SIG-M5 treated with dmso at 0.1 percent for 504 hours (cell line): ENCODE results near the gene HECTD2.
"Not testable (repeated sequence)": the region's sequence is repeated elsewhere in the genome, so short reads cannot be mapped to it uniquely, and the experiment has no call there.

Experiments used
- DNase-seq: peaks from one replicate; lab custom pipeline; 2025; ENCODE audit not compliant: unreplicated experiment; lab: John Stamatoyannopoulos, UW

Gene HECTD2

DNA sequence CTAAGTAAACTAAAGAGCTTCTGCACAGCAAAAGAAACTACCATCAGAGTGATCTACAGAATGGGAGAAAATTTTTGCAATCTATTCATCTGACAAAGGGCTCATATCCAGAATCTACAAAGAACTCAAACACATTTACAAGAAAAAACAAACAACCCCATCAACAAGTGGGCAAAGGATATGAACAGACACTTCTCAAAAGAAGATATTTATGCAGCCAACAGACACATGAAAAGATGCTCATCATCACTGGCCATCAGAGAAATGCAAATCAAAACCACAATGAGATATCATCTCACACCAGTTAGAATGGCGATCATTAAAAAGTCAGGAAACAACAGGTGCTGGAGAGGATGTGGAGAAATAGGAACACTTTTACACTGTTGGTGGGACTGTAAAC lies 124.6 kb downstream of the HECTD2 start:
- DNase-seq: not testable (repeated sequence)

DNA sequence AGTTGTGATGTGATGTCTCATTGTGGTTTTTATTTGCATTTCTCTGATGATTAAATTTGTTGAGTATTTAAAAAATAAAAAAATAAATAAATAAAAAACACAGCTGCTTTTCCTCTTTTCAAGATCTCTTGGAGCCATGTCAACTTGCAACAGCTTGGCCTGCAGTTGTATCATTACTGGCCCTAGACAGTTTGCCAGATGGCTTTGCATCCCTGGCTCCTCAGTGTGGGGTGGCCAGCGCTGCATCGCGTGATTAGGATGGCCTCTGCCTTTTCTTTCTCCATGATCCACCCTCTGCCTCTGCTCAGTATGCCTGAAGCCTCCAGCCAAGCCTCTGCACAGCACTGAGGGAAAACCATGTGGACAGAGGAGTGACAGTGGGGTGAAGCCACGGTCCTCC lies 126.0 kb downstream of the HECTD2 start:
- DNase-seq: no peak

DNA sequence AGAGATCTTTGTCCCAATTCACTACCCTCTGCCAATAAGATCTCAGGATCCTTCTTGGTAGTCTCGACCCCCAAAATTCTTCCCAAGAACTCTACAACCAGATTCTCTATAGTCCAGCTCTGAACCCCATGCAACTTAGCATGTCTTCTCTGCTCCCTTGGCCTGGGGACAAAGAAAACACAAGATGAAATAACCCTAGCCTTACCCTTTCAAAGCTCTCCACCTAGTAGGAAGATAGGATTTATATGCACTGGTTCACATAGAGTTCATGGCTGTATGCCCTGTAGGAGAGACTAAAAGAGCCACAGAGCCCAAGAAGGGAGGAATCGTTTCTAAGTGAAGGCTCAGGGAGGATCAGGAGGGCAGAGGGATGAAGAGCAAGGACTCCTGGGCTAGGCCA lies 126.6 kb downstream of the HECTD2 start:
- no peak for DNase-seq

DNA sequence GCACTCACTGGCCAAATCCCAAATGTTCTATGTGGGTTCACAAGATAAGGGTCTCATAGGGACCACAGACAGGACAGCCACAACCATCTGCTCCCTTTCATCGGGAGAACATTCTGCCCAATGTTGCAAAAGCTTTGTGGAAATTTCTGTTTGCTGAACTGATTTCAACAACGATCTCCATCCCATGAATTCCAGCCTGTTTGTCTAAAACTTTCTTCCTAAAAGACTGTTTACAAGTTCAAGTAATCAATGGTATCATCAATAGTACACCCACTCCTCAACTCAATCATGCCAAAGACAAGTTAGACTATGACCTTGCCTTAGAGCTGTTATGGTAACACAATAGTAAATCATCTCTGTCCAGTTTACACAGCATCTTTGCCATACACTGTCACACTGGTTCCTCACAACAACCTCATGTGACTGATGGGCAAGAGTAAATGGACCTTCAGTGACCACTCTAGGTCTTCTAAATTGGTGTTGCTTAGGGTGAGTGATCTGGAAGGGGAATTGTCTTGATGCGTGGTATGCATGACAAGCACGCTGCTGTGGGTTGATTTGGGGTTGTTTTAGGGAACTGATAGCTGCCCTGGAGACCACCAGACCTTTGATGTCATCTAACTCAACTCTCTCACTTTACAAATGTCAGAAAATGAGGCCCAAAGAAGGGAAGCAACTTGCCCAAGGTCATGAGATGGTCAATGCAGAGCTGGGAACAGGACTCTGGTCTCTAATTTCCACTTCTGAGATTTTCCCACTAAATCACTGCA lies 127.7 kb downstream of the HECTD2 start:
- DNase-seq: no peak

DNA sequence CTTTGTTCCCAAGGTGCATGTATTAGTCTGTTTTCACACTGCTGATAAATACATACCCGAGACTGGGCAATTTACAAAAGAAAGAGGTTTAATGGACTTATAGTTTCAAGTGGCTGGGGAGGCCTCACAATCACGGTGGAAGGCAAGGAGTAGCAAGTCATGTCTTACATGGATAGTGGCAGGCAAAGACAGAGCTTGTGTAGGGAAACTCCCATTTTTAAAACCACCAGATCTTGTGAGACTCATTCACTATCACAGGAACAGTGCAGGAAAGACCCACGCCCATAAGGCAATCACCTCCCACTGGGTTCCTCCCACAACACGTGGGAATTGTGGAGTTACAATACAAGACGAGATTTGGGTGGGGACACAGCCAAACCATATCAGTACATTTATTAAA lies 129.8 kb downstream of the HECTD2 start:
- DNase-seq: no peak

DNA sequence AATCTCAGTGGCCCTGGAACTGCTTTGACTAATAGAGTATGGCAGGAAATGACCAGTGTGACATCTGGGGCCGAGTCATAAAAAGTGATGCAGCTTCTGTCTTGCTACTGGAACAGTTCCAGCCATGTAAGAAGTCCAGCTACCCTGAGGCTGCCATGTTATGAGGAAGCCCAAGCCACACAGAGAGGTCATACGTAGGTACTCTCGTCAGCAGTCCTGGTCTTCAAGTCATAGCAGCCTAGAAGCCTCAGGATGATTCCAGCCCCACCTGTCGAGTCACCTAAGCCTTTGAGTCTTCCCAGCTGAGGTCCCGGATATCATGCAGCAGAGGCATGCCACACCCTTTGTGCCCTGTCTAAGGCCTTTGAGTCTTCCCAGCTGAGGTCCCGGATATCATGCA lies 130.6 kb downstream of the HECTD2 start:
- no peak for DNase-seq

DNA sequence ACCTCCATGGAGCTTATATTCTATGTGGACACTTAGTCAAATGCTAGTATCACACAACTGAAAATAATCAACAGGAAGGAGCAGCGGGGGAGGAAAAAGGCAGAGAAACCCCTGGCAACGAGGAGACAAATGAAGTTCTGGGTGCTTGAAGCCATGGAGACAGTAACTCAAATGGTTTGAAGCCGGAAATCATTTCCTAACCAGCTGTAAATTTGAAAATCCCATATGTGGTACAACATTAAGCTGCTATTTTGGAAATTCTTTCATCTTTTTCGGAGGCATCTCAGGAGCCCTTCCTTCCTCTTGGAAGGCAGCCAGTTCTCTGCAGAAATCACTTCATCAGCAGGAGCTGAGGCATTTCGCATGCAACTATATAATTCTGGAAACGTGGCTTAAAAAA lies 131.3 kb downstream of the HECTD2 start:
- DNase-seq: no peak

DNA sequence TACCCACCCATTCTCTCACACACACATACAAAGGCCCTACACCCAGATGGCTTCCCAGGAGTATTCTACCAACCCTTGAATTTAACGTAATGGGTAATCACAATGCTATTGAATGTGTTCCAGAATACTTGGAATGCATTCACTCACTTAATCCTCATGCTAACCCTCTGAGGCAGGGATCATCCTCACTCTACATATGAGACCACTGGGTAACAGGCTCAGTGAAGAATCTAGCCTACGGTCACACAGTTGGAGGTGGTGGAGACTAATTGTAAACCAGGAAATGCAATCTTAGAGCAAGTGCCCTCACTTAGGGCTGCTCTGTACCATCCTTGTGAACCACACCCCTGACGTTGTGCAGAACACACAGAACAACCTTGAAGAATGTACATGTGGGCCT lies 135.2 kb downstream of the HECTD2 start:
- DNase-seq: no peak

DNA sequence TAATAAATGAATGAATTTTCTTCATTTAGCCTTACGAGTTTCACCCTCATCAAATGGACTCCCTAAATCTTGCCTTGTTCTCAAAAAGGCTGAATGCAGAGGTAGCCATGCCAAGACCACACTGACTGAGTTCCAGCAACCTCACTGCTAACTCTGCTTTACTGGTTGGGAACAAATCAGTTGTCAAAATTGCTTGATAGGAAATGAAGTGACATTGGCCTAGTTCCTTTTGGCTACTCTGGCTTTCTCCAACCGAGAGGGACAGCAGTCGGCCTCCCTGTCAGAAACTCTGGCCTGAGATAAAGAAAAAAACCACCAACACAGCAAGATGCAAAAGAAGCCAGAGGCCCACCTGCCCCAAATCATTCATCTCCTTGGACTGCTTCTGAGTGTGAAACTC lies 135.7 kb downstream of the HECTD2 start:
- no peak for DNase-seq

DNA sequence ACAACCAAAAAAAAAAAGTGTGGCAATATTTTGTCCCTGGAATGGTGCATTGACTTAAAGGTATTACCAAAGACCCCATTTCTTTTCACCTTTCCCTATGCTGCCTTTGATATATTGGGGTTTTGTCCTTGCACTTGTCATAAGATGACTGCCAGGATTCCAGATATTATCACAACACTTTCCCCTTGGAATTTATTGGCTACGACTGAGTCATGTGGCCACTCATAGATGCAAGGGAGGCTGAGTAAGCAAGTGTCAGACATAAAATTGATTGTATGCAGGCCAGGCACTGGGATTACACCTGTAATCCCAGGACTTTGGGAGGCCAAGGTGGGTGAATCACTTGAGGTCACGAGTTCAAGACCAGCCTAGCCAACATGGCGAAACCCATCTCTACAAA lies 139.1 kb downstream of the HECTD2 start:
- no peak for DNase-seq

DNA sequence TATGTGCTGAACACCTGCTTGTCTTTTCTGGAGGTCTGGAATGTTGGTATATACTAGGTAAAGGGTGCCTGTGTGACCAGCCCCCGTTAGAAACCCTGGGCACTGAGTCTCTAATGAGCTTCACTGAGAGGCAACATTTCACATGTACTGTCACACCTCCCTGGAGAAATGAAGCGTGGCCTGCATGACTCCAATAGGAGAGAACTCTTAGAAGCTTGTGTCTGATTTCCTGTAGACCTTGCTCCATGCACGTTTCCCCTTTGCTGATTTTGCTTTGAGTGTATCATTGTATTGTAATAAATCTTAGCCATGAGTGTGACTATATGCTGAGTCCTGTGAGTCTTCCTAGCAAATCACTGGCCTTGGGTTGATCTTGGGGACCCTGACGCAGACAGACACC lies 139.9 kb downstream of the HECTD2 start:
- DNase-seq: no peak

DNA sequence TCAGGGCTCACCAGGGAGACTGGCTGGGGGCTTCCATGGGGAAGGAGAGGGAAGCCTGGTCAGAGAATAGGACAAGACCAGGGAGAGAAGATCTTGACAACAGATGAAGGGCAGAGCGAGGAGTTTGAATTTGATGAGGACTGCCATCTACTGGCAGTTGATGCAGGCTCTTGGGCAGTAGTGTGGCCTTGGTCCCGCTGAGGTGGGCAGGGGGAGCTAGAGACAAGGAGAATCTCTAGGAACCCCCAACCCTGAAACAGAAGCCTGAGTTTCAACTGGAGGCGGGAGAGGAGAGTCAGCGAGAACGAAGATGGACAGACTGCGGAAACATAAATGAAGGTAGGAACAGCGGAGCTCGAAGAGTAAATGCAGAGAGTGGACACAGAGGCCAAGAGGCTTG lies 141.7 kb downstream of the HECTD2 start:
- no peak for DNase-seq

DNA sequence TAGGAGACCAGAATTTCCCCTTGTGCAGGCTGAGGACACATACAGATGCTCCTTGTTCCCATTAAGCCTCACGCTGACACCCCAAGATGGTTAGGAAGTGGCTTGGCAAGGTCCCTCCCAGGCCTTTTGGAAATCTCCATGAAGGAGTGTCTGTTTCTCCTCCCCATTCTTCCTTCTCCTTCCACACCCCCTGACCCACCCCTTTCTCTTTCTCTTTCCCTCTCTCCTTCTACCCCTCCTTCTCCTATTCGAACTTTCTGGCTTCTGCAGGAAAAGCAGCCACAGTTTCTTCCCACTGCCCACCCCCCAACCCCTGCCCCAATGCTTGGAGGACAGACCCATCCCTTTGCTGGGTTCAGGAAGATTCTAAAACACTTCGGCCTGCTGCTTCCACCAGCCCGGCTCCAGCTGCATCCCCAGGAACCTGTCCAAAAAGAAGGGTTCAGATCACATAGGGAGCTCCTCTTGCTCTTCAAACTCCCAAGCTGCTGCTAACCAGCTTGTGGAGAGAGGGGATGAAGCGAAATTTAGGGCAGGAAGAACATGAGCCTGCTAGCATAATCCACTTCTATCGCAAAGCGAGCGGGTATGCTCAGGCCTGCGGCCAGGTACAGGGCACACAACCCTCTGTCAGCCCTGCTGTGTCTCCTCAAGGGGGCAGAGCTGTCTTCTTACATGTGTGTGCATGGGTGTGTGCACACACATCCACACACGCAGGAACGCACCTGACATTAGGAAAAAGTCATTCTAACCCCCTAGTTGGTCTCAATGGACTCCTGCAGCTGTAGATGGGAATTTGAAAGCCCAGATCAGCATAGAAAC lies 142.3 kb downstream of the HECTD2 start:
- DNase-seq: no peak

DNA sequence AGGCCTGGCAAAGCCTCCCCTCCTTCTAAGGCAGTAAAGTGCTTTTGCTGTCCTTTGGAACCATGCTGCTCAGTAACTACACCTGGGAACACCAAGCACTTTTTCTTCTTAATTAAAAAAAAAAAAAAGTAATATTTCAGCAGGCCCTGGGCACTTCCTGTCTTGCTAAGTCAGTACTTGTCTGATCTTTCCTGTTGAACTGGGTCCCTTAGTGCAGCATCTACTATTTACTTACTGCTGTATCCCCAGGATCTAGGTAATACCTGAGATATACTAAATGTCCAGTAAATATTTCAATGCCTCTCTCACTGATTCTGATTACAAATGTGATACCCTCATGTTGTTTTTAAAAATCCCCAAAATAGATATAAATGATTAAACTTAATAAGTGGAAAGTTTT lies 145.3 kb downstream of the HECTD2 start:
- no peak for DNase-seq

DNA sequence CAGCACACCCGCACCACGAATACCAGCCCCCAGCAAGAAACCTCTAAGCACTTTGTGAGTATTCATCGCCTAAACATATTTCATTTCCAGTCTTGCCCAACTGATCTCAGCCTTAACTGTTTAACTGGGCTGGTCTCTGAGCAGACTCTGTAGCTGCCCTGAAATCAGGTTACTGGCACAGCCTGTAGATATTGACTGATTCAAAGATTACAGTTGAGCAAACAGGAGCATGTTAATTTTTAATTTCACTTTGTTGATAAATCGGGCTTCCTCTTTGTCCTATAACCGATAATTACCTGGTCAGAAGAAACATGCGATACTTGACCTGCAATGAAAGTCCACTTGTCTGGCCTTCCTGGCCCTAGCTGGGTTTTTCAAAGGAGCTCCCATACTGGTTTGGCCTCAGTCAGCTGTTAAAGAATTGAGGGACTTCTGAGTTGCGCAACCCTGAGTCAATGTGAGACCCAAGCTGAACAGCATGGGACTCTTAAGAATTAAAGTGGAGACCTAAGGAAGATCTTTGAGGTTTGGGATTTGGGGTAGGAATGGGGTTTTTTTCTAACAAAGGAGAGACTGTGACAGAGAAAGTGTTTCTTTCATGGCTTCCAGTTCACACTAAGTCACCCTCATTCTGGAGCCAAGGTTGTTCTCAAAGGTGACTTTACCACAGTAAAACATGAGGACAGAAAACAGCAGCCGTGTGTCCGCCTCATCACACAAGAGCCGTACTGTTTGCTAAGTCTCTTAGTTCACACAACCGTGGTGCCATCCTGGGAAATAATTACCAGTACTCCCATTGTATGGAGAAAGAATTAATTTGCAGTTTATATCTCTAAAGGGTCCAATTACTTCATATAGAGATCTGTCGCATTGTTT lies 146.8 kb downstream of the HECTD2 start:
- DNase-seq: peak; percentile 16

DNA sequence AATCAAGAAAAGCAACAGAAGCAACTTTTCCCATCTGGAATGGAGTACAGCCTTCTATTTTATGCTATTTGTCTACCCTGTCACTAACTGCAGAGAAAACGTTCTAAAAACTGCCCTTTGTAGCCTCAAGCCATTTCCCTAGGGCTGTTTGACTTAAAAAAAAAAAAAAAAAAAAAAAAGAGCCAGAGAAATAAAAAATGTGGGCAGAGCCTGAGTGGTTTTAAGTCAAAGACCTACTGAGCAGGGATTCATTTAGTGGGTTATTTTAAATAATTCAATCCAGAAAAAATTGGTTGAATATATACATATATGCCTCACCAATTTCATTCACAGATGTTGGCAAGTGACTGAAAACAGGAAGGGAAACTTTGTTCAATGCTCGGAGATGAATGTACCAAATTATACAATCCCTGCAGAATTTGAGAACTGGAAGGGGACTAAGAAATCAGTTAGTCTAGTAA lies 147.5 kb downstream of the HECTD2 start:
- no peak for DNase-seq

DNA sequence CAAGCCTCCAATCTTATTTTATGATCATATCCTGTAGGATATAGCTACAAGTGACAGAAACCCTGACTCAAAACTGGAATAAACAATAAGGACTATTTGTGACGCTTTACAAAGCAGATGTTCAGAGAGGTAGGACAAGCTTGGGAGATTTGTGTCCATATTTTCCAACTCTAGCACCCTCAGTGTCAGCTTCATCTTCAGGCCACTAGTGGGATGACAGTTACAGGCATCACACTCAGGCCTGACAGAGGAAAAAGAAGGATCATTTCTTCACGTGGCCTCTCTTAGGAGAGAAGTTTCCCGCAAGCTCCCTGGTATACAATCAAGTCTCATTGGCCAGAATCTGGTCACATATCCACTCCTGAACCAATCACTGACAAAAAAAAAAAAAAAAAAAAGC lies 148.3 kb downstream of the HECTD2 start:
- DNase-seq: no peak

DNA sequence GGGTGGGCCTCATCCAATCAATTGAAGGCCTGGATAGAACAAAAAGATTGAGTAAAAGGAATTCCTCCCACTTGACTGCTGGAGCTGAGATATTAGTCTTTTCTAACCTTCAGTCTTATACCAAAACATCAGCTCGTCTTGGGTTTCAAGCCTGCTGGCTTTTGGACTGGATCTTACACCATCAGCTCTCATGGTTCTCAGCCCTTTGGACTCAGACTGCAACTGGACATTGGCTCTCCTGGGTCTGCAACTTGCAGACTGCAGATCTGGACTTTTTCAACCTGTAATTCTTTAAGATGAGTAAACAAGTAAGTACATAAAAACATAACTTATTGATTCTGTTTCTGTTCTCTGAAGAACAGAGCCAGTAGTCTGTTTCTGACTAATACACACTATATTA lies 149.0 kb downstream of the HECTD2 start:
- DNase-seq: no peak

DNA sequence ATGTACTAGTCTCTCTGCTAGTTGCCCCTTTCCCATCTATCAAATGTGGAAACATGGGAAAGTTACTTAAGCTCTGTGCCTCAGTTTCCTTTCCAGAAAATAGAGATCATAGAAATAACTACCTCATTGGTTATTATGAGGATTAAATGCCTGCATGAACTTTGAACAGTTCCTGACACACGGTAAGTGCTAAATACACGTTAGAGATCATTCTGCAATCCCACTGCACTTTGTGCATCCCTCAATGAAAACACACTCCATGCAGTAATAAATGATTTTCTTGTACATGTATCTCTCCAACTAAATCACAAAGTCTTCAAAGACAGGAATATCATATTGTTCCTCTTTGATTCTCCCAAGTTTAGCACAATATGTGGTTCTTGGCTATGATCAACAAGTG lies 149.6 kb downstream of the HECTD2 start:
- DNase-seq: no peak

DNA sequence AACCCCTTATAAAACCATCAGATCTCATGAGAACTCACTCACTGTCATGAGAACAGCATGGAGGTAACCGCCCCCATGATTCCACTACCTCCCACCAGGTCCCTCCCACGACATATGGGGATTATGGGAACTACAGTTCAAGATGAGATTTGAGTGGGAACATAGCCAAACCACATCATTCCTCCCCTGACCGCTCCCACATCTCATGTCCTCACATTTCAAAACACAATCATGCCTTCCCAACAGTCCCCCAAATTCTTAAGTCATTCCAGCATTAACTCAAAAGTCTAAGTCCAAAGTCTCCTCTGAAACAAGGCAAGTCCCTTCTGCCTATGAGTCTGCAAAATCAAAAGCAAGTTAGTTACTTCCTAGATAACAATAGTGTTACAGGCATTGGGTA lies 150.7 kb downstream of the HECTD2 start:
- not testable (repeated sequence) for DNase-seq

DNA sequence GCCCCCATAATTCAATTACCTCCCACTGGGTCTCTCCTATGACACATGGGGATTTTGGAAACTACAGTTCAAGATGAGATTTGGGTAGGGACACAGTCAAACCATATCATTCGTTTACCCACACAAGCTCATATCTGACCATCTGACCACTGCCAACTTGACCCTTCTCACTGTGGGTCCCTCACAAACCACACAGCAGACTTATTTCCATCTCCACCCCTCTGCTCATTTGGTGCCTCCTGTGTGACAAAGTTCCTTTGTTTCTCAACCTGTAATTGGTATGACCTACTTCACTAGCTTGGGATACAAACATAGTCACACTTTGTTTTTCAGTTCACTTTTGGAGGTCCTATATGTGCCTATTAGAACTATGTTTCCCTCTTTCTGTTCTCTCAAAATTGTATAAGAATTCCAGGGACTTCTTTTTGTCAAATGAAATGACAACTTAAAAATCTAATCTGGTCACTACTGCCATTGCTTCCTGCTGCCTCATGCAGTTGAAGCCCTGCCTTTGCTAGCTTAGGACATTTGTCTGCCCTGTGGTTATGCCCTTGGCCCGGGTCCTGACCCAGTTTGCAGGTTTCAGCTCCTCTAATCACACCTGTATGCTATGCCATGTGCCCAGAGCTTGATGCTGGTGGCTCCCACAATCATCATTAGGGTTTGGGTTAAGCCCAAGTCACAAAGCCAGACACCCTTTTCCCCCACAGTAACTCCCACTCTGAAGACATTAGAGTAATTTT lies 152.9 kb downstream of the HECTD2 start:
- DNase-seq: no peak
